Fibroblast of lung (primary cell): ENCODE measurements around the gene MSANTD2.

ENCODE experiments used
- EZH2 ChIP-seq: IDR thresholded peaks from 2 replicates; pipeline ENCODE4 v1.5.1; 2012; ENCODE audit warnings: low read length, control low read depth, mild to moderate bottlenecking; ENCODE audit errors: missing control alignments
- TF ChIP-seq, protein P1 (sequence below), 2 donors: IDR thresholded peaks in 1 of 2; conservative IDR thresholded peaks in 1 of 2; 1 replicate in 1 of 2; 2 replicates in 1 of 2; pipeline ENCODE4 v1.5.1; 2011 to 2012; ENCODE audit warnings: low read length in 2 of 2, control low read depth in 1 of 2, inconsistent platforms in 1 of 2, low read depth in 1 of 2, mild to moderate bottlenecking in 1 of 2

- TF ChIP-seq, protein P1, sequence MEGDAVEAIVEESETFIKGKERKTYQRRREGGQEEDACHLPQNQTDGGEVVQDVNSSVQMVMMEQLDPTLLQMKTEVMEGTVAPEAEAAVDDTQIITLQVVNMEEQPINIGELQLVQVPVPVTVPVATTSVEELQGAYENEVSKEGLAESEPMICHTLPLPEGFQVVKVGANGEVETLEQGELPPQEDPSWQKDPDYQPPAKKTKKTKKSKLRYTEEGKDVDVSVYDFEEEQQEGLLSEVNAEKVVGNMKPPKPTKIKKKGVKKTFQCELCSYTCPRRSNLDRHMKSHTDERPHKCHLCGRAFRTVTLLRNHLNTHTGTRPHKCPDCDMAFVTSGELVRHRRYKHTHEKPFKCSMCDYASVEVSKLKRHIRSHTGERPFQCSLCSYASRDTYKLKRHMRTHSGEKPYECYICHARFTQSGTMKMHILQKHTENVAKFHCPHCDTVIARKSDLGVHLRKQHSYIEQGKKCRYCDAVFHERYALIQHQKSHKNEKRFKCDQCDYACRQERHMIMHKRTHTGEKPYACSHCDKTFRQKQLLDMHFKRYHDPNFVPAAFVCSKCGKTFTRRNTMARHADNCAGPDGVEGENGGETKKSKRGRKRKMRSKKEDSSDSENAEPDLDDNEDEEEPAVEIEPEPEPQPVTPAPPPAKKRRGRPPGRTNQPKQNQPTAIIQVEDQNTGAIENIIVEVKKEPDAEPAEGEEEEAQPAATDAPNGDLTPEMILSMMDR (conservative IDR thresholded peaks at IDR 0.05 in 1 of 2, IDR thresholded peaks at IDR 0.05 in 1 of 2; ENCODE audit: low read depth in 1 of 2, low read length in 2 of 2), result no peak
- no peak for TF ChIP-seq EZH2
Observed at GRCh38 chr11:124761301-124762104, 38.7 kb downstream of the MSANTD2 start.
